SK-N-MC (cell line): ENCODE measurements around the gene SLU7.

Experiments used
- EZH2 ChIP-seq: fragments of 200-600 bp; sonication (generic); IDR thresholded peaks from one replicate; pipeline ENCODE4 v1.6.1; 2017; ENCODE audit warnings: antibody characterized with exemption
- FOXP2 ChIP-seq: optimal IDR thresholded peaks from 2 replicates; pipeline ENCODE3; 2011; ENCODE audit warnings: mild to moderate bottlenecking, moderate library complexity; ENCODE audit not compliant: insufficient read depth; ENCODE audit errors: extremely low read length, control extremely low read depth
- POLR2AphosphoS5 ChIP-seq: IDR thresholded peaks from 2 replicates; pipeline ENCODE4 v1.6.1; 2012; ENCODE audit warnings: mild to moderate bottlenecking, low read depth, low read length, borderline replicate concordance

DNA sequence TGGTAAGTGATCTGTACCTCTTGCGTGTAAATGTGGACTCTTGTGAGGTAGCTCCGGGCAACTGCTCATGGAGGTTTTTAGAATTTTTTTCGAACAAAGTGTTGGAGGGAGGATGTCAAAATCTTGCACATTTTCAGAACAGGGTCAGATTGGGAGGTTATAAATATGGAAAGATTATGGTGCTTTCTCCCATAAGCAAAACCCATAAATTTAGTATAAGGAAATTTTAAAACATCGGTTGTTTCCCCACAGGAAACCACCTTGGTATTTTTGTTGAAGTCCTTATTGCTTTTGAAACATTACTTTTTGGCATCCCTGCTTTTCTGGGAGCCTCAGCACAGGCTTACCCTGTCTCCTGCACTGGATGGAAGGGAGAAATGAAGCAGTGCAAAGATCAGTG is 36.7 kb upstream of the SLU7 start:
- TF ChIP-seq EZH2 (no peak), POLR2AphosphoS5 (no peak), FOXP2 (no peak)
